T-helper 1 cell (primary cell): Measurements from ENCODE around the gene COL1A2.
A peak's percentile ranks its signal among the peaks of the same experiment; 100 is the strongest.

Experiments used
- DNase-seq, 5 donors: peaks; one replicate each; pipeline ENCODE4 v3.0.0-alpha.2; 2012 to 2020
- total RNA-seq, 4 donors: gene quantifications; one replicate each; lab custom pipeline; 2026; lab: John Stamatoyannopoulos, UW

Gene COL1A2
- 0 reads per million in 4 donors for total RNA-seq

GRCh38 chr7:94394437-94395140 lies at the start of gene COL1A2:
Gene COL1A2, plus strand, starts transcription at chr7:94394895. Its CDS starts 137 bp downstream, at chr7:94395032.
- peak in 1 of 5 donors; percentile 7 for DNase-seq

GRCh38 chr7:94345907-94346306 lies 48.8 kb upstream of the COL1A2 start:
- no peak for DNase-seq

- no peak for DNase-seq
Observed at GRCh38 chr7:94348142-94348541, 46.6 kb upstream of the COL1A2 start.

GRCh38 chr7:94350734-94351133 lies 44.0 kb upstream of the COL1A2 start:
- DNase-seq, result no peak

- no peak for DNase-seq
Observed at GRCh38 chr7:94351703-94352102, 43.0 kb upstream of the COL1A2 start.

- DNase-seq, result no peak
Observed at GRCh38 chr7:94352887-94353286, 41.8 kb upstream of the COL1A2 start.

GRCh38 chr7:94354953-94355352 lies 39.7 kb upstream of the COL1A2 start:
- no peak for DNase-seq

GRCh38 chr7:94355454-94355853 lies 39.2 kb upstream of the COL1A2 start:
- DNase-seq, result no peak

GRCh38 chr7:94357076-94357475 lies 37.6 kb upstream of the COL1A2 start:
- no peak for DNase-seq

GRCh38 chr7:94360926-94361325 lies 33.8 kb upstream of the COL1A2 start:
- no peak for DNase-seq

- DNase-seq, result no peak
Observed at GRCh38 chr7:94362276-94362675, 32.4 kb upstream of the COL1A2 start.

GRCh38 chr7:94364816-94365215 lies 29.9 kb upstream of the COL1A2 start:
- DNase-seq, result no peak

- DNase-seq, result no peak
Observed at GRCh38 chr7:94366163-94366562, 28.5 kb upstream of the COL1A2 start.

- DNase-seq, result no peak
Observed at GRCh38 chr7:94366832-94367231, 27.9 kb upstream of the COL1A2 start.

- DNase-seq, result no peak
Observed at GRCh38 chr7:94367949-94368348, 26.7 kb upstream of the COL1A2 start.

GRCh38 chr7:94368371-94368791 lies 26.3 kb upstream of the COL1A2 start:
- DNase-seq, result no peak

GRCh38 chr7:94374231-94374630 lies 20.5 kb upstream of the COL1A2 start:
- no peak for DNase-seq

GRCh38 chr7:94374721-94375566 lies 19.8 kb upstream of the COL1A2 start:
- no peak for DNase-seq

GRCh38 chr7:94375691-94376090 lies 19.0 kb upstream of the COL1A2 start:
- DNase-seq, result no peak

GRCh38 chr7:94376281-94376680 lies 18.4 kb upstream of the COL1A2 start:
- DNase-seq, result no peak

GRCh38 chr7:94378356-94378755 lies 16.3 kb upstream of the COL1A2 start:
- no peak for DNase-seq

GRCh38 chr7:94380264-94380663 lies 14.4 kb upstream of the COL1A2 start:
- DNase-seq, result no peak

GRCh38 chr7:94382132-94382531 lies 12.6 kb upstream of the COL1A2 start:
- DNase-seq, result no peak

- DNase-seq, result no peak
Observed at GRCh38 chr7:94382746-94383145, 11.9 kb upstream of the COL1A2 start.
